ENCODE measurements around the gene POMT1.
A peak's percentile ranks its signal among the peaks of the same experiment; 100 is the strongest.

The POMT1 gene

GRCh38 chr9:131552030-131552429, 49.3 kb downstream of the POMT1 start:
- Histone ChIP-seq H3K27ac (ENCODE audit: low read length) (no peak overlapping the region), H3K4me3 (ENCODE audit: low read length) (no peak overlapping the region), H3K36me3 (ENCODE audit: insufficient read depth, low read depth, low read length) (no peaks in the 10 kb centered on the region), H3K4me1 (ENCODE audit: insufficient read depth, low read length) (no peaks in the 10 kb centered on the region), H3K27me3 (ENCODE audit: insufficient read depth, low read length) (peaks cover 47% of the 10 kb centered on the region), H3K9me3 (ENCODE audit: insufficient read depth, low read depth, low read length) (no peaks in the 10 kb centered on the region), H3K9ac (ENCODE audit: low read depth, low read length) (no peak overlapping the region)

DNA sequence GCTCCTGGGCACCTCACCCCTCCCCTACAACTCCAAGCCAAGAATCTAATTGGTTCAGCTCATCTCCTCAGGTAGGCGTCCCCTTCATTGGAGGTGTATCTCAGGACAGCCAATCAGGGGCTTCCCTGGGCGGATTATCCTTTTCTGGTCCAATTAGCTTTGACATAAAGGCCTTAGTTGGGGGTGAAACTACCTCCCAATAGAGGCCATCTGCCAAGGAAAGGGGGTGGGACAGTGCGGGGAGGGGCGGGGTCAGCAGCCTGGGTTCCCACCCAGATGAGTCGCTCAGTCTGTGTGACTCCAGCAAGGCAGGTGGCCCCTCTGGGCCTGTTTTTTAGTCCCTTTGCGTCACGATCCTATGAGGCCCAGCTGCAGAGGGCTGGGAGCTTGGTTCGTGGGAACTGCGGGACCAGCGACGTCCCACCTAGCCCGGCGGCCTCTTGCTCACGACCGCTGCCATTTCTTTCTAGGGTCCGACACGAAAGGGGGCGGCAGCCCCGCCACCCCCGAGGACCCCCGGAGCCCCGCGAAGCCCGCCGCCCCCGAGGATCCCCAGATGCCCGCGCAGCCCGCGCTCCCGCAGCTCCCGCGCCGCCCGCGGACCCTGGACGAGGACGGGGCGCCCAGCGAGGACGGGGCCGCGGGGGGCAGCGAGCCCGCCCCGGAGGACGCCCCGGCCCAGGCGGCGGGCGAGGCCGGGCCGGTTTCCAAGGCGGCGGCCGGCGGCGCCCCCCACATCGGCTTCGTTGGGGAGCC, 51.5 kb downstream of the POMT1 start:
- Histone ChIP-seq H3K4me1 (ENCODE audit: insufficient read depth, low read length) (no peaks in the 10 kb centered on the region), H3K27me3 (ENCODE audit: insufficient read depth, low read length) (peaks cover 35% of the 10 kb centered on the region), H3K27ac (ENCODE audit: low read length) (no peak overlapping the region), H3K9me3 (ENCODE audit: insufficient read depth, low read depth, low read length) (no peaks in the 10 kb centered on the region), H3K36me3 (ENCODE audit: insufficient read depth, low read depth, low read length) (no peaks in the 10 kb centered on the region), H3K4me3 (ENCODE audit: low read length) (no peak overlapping the region; the same call in 1 of the 2 replicates), H3K9ac (ENCODE audit: low read depth, low read length) (no peak overlapping the region)

GRCh38 chr9:131554843-131555351, 52.2 kb downstream of the POMT1 start:
- H3K27ac ChIP-seq (ENCODE audit: low read length), result no peak overlapping the region
- H3K36me3 ChIP-seq (ENCODE audit: insufficient read depth, low read depth, low read length), result no peaks in the 10 kb centered on the region
- no peaks in the 10 kb centered on the region for H3K4me1 ChIP-seq (ENCODE audit: insufficient read depth, low read length)
- no peaks in the 10 kb centered on the region for H3K9me3 ChIP-seq (ENCODE audit: insufficient read depth, low read depth, low read length)
- H3K9ac ChIP-seq (ENCODE audit: low read depth, low read length), result no peak overlapping the region
- peak overlapping the region; percentile 54; the same call in 1 of the 2 replicates for H3K4me3 ChIP-seq (ENCODE audit: low read length)
- H3K27me3 ChIP-seq (ENCODE audit: insufficient read depth, low read length), result peaks cover 35% of the 10 kb centered on the region

DNA sequence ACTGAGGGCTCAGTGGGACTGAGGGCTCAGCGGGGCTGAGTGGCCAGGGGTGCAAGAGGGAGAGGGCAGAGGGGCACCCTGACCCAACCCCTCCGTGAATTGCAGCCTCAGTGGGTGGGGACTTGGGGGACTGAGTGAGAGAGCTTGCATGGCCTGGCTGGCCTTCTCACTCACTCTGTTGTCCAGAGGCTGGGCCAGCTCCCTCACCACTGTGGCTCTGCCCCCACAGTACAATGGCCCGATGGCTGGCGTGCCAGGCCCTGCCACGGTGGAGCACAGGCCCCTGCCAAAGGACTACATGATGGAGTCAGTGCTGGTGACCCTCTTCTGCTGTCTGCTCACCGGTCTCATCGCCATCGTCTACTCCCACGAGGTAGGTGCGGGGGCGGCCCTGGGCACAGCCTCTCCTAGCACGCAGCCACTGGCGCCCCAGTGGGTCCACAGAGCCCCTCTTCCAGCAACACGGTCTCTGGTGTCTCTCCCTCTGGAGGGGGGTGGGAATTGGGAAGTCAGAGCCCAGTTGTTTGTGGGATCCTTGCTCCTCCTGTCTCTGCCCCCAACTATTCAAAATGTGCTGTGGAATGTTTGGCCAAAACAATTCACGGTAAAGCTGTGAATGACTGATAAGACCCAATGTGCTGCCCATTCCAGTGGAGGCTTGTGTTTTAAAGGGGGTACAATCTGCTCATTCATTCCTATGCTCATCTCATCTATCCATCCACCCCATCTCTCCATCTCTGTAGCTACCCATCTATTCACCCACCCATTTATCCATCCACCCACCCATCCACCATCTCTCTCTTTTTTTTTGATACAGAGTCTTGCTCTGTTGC, 53.3 kb downstream of the POMT1 start:
- no peaks in the 10 kb centered on the region for H3K36me3 ChIP-seq (ENCODE audit: insufficient read depth, low read depth, low read length)
- no peaks in the 10 kb centered on the region for H3K4me1 ChIP-seq (ENCODE audit: insufficient read depth, low read length)
- H3K27me3 ChIP-seq (ENCODE audit: insufficient read depth, low read length), result peaks cover 35% of the 10 kb centered on the region
- no peak overlapping the region for H3K4me3 ChIP-seq (ENCODE audit: low read length)
- H3K9ac ChIP-seq (ENCODE audit: low read depth, low read length), result no peak overlapping the region
- H3K27ac ChIP-seq (ENCODE audit: low read length), result no peak overlapping the region
- H3K9me3 ChIP-seq (ENCODE audit: insufficient read depth, low read depth, low read length), result no peaks in the 10 kb centered on the region; the same call in 1 of the 2 replicates

DNA sequence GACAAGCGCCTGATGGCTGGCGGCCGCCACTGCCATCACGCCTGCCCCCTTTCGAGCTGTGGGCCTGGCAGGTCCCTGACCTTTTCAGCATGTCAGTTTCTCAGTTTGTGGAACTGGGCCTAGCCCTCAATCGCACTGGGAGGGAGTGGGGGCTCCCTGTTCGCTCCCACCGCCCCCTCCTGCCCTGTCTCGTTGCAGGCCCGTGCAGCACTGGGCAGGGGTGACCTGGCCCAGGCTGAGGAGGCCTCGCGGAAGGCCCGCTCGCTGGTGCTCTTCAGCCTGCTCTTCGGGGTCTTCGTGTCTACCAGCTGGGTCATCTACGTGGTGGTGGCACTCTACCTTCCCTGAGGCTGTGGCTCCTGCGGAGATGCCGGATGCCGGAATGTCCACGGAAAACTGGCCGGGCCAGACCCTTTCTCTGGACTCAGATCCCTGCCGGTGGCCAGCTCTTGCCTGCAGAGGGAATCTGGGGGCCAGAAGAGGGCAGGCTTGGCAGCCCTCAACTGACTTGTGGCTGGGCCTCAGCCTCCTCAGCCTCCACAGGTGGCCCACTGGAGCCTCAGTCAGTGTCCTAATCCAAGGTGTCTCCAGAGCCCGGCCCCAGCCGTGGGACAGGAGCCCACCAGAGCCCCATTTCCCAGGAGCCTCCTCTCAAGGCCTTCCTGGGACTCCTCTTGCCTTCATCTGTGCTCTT, 55.3 kb downstream of the POMT1 start:
- Histone ChIP-seq H3K9me3 (ENCODE audit: insufficient read depth, low read depth, low read length) (no peaks in the 10 kb centered on the region; the same call in 1 of the 2 replicates), H3K4me3 (ENCODE audit: low read length) (no peak overlapping the region), H3K36me3 (ENCODE audit: insufficient read depth, low read depth, low read length) (no peaks in the 10 kb centered on the region), H3K27me3 (ENCODE audit: insufficient read depth, low read length) (peaks cover 33% of the 10 kb centered on the region), H3K27ac (ENCODE audit: low read length) (no peak overlapping the region), H3K4me1 (ENCODE audit: insufficient read depth, low read length) (peaks cover 4% of the 10 kb centered on the region; the same call in 1 of the 2 replicates), H3K9ac (ENCODE audit: low read depth, low read length) (no peak overlapping the region)

GRCh38 chr9:131559421-131560000, 56.8 kb downstream of the POMT1 start:
- no peaks in the 10 kb centered on the region for H3K36me3 ChIP-seq (ENCODE audit: insufficient read depth, low read depth, low read length)
- H3K27ac ChIP-seq (ENCODE audit: low read length), result no peak overlapping the region
- no peaks in the 10 kb centered on the region; the same call in 1 of the 2 replicates for H3K9me3 ChIP-seq (ENCODE audit: insufficient read depth, low read depth, low read length)
- peaks cover 18% of the 10 kb centered on the region for H3K27me3 ChIP-seq (ENCODE audit: insufficient read depth, low read length)
- peaks cover 4% of the 10 kb centered on the region; the same call in 1 of the 2 replicates for H3K4me1 ChIP-seq (ENCODE audit: insufficient read depth, low read length)
- H3K4me3 ChIP-seq (ENCODE audit: low read length), result no peak overlapping the region
- H3K9ac ChIP-seq (ENCODE audit: low read depth, low read length), result no peak overlapping the region

GRCh38 chr9:131562032-131562959, 59.6 kb downstream of the POMT1 start:
- no peaks in the 10 kb centered on the region; the same call in 1 of the 2 replicates for H3K9me3 ChIP-seq (ENCODE audit: insufficient read depth, low read depth, low read length)
- peaks cover 4% of the 10 kb centered on the region; the same call in 1 of the 2 replicates for H3K4me1 ChIP-seq (ENCODE audit: insufficient read depth, low read length)
- H3K9ac ChIP-seq (ENCODE audit: low read depth, low read length), result no peak overlapping the region
- no peaks in the 10 kb centered on the region for H3K27me3 ChIP-seq (ENCODE audit: insufficient read depth, low read length)
- H3K36me3 ChIP-seq (ENCODE audit: insufficient read depth, low read depth, low read length), result no peaks in the 10 kb centered on the region
- H3K4me3 ChIP-seq (ENCODE audit: low read length), result no peak overlapping the region
- no peak overlapping the region for H3K27ac ChIP-seq (ENCODE audit: low read length)

DNA sequence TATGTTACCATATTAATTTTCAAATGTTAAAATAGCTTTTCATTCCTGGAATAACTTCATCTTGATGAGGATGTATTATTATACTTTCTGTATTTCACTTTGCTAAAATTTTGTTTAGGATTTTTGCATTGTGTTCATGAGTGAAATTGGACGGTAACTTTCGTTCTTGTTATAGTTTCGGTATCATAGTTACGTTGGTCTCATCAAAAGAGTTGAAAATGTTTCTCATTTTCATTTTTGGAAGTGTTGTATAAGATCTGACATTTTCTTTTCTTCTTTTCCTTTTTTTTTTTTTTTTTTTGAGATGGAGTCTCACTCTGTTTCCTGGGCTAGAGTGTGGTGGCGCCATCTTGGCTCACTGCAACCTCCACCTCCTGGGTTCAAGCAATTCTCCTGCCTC, 62.7 kb downstream of the POMT1 start:
- H3K4me1 ChIP-seq (ENCODE audit: insufficient read depth, low read length), result peaks cover 4% of the 10 kb centered on the region; the same call in 1 of the 2 replicates
- H3K27me3 ChIP-seq (ENCODE audit: insufficient read depth, low read length), result no peaks in the 10 kb centered on the region
- H3K36me3 ChIP-seq (ENCODE audit: insufficient read depth, low read depth, low read length), result no peaks in the 10 kb centered on the region
- H3K9me3 ChIP-seq (ENCODE audit: insufficient read depth, low read depth, low read length), result no peaks in the 10 kb centered on the region; the same call in 1 of the 2 replicates
- no peak overlapping the region for H3K4me3 ChIP-seq (ENCODE audit: low read length)
- no peak overlapping the region for H3K9ac ChIP-seq (ENCODE audit: low read depth, low read length)
- H3K27ac ChIP-seq (ENCODE audit: low read length), result no peak overlapping the region

DNA sequence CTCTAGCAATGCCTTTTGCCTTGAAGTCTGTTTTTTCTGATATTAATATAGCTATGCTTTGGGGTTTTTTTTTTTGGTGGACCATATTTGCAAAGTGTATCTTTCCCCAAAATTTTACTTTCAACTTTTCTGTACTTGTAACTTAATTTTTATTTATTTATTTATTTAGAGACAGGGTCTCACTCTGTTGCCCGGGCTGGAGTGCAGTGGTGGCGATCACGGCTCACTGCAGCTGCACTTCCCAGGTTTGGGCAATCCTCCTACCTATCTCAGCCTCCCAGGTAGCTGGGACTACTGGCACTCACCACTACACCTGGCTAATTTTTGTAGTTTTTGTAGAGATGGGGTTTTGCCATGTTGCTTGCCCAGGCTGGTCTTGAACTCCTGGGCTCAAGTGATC, 63.4 kb downstream of the POMT1 start:
- H3K36me3 ChIP-seq (ENCODE audit: insufficient read depth, low read depth, low read length), result no peaks in the 10 kb centered on the region
- no peak overlapping the region for H3K4me3 ChIP-seq (ENCODE audit: low read length)
- no peaks in the 10 kb centered on the region for H3K27me3 ChIP-seq (ENCODE audit: insufficient read depth, low read length)
- H3K9me3 ChIP-seq (ENCODE audit: insufficient read depth, low read depth, low read length), result no peaks in the 10 kb centered on the region
- peaks cover 4% of the 10 kb centered on the region; the same call in 1 of the 2 replicates for H3K4me1 ChIP-seq (ENCODE audit: insufficient read depth, low read length)
- H3K9ac ChIP-seq (ENCODE audit: low read depth, low read length), result no peak overlapping the region
- H3K27ac ChIP-seq (ENCODE audit: low read length), result no peak overlapping the region

DNA sequence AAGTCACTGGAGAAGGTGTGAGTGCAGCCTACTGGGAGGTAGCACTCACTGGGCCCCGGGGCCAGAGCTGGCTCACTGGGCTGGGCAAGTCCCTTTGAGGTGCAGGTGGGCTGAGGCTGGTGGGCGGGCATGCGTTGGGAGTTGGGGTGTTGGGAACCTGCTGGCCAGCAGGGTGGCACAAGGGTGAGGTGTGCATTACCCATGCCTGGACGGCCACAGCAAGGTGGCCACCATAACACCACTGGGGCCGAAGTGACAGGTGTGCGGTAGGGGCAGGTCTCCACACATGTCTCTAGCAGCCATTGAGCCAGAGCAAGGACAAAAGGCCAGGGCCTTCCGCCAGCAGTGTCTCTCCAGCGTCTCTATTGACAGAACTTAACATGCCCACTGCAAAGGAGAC, 65.2 kb downstream of the POMT1 start:
- H3K4me3 ChIP-seq (ENCODE audit: low read length), result no peak overlapping the region
- no peaks in the 10 kb centered on the region for H3K9me3 ChIP-seq (ENCODE audit: insufficient read depth, low read depth, low read length)
- H3K27me3 ChIP-seq (ENCODE audit: insufficient read depth, low read length), result no peaks in the 10 kb centered on the region
- no peak overlapping the region for H3K9ac ChIP-seq (ENCODE audit: low read depth, low read length)
- H3K27ac ChIP-seq (ENCODE audit: low read length), result no peak overlapping the region
- no peaks in the 10 kb centered on the region for H3K36me3 ChIP-seq (ENCODE audit: insufficient read depth, low read depth, low read length)
- H3K4me1 ChIP-seq (ENCODE audit: insufficient read depth, low read length), result no peaks in the 10 kb centered on the region

All from iPS-20b (cell line).